Renal cortex interstitium (tissue), 11 donors: ENCODE results near the gene ANKLE2. TPM values are rescaled to one million over a fixed set of nuclear protein-coding genes. Genes with fewer than 3 reads are reported as not detected.
"Not testable (repeated sequence)": the region's sequence is repeated elsewhere in the genome, so short reads cannot be mapped to it uniquely, and the experiment has no call there.

Source experiments
- DNase-seq, 11 donors: peaks; one replicate each; pipeline ENCODE4 v3.0.0-alpha.2; 2013; ENCODE audit warnings: low read depth in 9 of 11, low spot score in 4 of 11; ENCODE audit errors: extremely low read depth in 1 of 11
- polyA plus RNA-seq, 3 donors: library from polyadenylated mRNA; unstranded; fragments of 120-200 nt; gene quantifications; one replicate each; pipeline ENCODE4 v1.2.1, GENCODE V29; 2013; ENCODE audit not compliant: insufficient read length in 3 of 3

Gene ANKLE2
- polyA plus RNA-seq, 3 donors: 63.0 to 79.6 (median 69.3) TPM

- DNase-seq: no peak
These were observed 50.4 kb downstream of the ANKLE2 start for GRCh38 chr12:132711080-132711843.

DNA sequence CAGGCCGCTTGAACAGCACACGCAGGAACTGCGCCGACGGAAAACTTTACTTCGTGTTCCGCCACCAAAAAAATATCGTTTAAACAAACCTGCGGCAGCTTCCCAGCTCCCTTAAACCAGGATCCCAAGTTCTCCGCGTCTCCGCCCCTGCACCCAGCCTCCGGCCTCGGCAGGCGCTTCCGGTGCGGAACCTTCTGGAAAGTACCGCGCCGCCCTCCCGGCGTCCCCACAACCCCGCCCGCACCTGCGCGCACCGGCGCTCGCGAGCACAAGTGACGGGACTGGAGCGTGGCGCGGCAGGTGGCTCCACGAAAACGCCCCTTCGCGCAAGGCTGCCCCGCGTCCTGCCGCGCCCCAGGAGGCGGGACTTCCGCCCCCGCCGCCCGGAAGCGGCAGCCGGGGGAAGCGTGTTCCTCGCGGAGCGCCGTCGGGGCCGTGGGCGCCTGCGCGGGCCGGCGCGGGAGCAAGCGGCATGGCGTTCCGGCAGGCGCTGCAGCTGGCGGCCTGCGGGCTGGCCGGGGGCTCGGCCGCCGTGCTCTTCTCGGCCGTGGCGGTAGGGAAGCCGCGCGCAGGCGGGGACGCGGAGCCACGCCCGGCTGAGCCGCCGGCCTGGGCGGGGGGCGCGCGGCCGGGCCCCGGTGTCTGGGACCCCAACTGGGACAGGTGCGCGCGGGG, 51.1 kb downstream of the ANKLE2 start, which contains the start of gene PGAM5:
Gene PGAM5 (plus strand): TSS at position 438 of the 675 bp plus-strand sequence. CDS start 35 bp downstream, at position 473.
- DNase-seq: peak in 10 of 11 donors; percentile 66 to 84 (median 78)

DNA sequence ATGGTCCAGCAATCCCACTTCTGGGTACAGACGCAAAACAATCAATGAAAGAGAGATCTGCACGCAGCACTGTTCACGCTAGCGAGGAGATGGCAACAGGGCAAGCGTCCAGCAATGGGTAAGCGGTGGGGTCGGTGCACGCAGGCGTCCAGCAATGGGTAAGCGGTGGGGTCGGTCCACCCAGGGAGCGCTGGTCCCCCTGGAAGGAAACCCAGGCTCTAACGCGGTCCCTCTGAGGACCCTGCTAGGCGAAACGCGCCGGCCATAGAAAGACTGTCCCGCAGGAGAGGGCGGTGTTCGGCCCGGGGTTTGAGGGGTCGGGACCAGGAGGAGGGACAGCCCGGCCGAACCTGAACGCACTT, 51.6 kb downstream of the ANKLE2 start:
- no peak for DNase-seq

DNA sequence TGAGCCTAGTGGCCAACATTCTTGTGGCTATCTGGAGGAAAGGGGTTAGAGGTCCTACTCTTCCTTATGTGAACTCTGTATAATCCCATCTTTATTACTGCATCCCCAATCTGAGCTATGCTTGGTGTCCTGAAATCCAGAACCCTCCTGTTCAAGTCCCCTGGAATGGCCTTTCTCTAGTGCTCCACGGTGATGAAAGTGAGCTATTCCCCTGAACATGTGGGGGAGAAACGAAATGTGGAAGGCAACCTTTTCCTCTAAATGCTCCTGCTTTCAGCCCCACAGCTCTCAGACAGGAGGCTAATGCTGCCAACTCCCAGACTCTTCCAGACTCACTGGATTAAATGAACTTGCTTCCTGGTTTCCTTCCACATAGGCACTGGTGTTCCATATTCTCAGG, 53.5 kb downstream of the ANKLE2 start:
- DNase-seq: no peak

DNA sequence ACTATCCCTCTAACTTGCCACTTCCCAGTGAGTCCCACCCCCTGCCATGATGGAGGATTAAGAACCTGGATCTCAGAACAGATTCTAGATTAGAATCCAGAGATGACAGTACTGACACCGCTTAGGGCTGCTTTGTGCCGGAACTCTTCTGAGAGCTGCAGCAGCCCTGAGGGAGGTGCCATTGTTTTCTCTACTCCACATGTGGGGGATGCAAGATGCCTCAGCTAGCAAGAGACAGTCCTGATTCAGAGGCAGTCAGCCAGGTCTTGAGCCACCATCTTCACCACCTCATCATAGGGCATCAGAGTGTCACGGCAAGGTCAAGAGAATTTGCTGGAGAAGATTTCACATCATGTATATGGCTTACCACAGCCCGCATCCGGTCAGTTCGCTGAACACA, 54.4 kb downstream of the ANKLE2 start:
- no peak for DNase-seq

- no peak for DNase-seq
These were observed 58.0 kb downstream of the ANKLE2 start for GRCh38 chr12:132703641-132704040.

DNA sequence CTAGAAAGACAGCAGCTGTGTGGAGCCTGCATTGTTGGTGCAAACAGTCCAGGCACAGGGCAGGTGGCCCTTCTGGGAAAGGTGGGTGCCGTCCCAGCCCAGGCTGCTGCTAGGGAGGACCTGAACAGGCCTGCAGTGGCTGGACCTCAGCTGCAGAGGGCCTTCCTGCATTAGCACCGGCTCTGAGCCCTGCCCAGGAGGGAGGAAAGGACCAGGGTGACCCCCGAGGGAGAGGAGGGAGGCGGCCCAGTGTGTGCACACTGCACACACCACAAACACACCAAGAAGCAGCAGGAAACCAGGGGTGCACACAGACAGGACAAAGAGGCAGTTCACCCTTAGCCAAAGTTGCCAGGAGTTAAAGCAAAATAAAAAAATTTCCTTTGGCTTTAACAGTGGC, 59.0 kb downstream of the ANKLE2 start:
- no peak for DNase-seq

DNA sequence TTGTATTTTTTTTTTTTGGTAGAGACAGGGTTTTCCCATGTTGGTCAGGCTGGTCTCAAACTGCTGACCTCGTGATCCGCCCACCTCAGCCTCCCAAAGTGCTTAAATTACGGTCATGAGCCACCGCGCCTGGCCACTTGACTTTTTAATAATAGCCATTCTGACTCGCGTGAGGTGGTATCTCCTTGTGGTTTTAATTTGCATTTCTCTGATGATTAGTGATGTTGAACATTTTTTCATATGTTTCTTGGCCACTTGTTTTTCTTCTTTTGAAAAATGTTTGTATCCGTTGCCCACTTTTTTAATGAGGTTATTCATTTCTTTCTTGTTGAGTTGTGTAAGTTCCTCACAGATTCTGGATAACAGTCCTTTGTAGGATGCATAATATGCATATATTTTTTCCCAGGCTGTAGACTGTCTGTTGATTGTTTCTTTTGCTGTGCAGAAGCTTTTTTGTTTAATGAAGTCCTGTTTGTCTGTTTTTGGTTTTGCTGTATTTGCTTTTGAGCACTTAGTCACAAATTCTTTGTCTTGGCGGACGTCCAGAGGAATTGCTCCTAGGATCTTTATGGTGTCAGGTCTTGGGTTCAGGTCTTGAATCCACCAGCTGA, 61.3 kb downstream of the ANKLE2 start:
- no peak for DNase-seq

GRCh38 chr12:132698341-132698740, 63.3 kb downstream of the ANKLE2 start:
- DNase-seq: no peak

GRCh38 chr12:132695431-132695830, 66.2 kb downstream of the ANKLE2 start:
- no peak for DNase-seq

GRCh38 chr12:132694888-132695287, 66.7 kb downstream of the ANKLE2 start:
- DNase-seq: not testable (repeated sequence)

DNA sequence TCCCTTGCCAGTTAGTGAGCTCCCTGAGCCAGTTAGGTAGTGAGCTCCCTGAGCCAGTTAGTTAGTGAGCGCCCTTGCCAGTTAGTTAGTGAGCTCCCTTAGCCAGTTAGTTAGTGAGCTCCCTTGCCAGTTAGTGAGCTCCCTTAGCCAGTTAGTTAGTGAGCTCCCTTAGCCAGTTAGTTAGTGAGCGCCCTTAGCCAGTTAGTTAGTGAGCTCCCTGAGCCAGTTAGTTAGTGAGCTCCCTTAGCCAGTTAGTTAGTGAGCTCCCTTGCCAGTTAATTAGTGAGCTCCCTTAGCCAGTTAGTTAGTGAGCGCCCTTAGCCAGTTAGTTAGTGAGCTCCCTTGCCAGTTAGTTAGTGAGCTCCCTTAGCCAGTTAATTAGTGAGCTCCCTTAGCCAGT, 69.6 kb downstream of the ANKLE2 start:
- DNase-seq: not testable (repeated sequence)

- DNase-seq: no peak
These were observed 71.5 kb downstream of the ANKLE2 start for GRCh38 chr12:132690112-132690511.

DNA sequence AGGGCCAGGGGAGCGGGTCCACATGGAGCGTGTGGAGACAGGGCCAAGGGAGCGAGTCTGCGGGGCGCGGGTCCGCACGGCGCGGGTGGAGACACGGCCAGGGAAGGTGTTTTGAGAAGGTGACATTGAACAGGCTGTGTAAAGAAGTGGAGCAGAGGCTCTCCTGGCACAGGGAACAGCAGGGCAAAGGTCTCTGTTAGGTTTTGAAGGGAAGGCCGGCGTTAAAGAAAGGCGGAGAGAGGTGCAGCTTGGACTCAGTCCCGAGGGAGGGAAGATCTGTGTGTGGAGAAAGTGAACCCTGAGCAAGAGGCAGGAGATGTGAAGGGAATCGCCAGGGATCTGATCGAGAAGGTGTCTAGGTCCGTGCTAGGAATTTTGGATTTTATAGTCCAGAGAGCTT, 72.4 kb downstream of the ANKLE2 start:
- no peak for DNase-seq

DNA sequence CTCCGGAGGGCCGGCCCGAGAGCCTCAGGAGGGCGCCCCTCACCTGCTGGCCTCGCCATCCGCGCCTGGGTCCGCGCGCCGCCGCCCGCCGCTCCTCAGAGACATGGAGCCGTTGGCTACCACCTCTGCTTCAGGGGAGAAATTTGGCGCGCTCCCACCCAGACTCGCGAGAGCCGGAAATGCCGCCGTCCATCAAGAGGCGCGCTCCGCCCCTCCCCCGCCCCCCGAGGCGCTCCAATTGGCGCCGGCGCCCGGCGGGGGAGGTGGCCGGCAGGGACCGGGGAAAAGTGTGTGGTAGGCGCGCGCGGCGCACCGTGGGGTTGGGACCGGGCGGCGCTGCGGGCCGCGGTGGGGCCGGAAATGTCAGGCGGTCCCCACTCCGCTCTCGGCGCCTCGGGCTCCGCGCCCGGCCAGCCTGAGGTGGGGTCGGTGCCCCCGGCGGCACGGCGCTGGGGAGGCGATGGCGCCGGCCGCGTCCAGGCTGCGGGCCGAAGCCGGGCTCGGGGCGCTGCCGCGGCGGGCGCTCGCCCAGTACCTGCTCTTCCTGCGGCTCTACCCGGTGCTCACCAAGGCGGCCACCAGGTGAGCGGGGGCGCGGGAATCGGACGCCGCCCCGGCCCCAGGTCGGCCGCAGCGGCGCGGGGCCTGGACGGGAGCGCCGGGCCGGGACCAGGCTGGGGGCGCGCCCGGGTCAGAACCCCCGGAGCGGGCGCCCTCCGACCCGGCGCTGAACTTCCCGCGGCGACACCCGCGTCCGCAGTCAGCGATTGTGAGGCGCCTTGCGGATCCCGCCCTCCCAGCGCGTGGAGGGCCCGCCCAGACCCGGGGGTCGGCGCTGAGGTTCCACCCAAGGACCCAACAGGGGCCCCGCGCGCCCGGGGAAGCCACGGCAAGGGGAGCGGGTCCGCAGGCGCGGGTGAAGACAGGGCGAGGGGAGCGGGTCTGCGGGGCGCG, 74.1 kb downstream of the ANKLE2 start, which contains the start of the genes POLE and PXMP2:
Gene POLE (minus strand): TSS at position 132 of the 954 bp plus-strand sequence. CDS start 27 bp downstream, at position 105.
Gene PXMP2 (plus strand): TSS at position 377 of the 954 bp plus-strand sequence. CDS start 84 bp downstream, at position 461.
- DNase-seq: peak; percentile 89 to 98 (median 92)

- DNase-seq: no peak
These were observed 74.8 kb downstream of the ANKLE2 start for GRCh38 chr12:132686825-132687210.

DNA sequence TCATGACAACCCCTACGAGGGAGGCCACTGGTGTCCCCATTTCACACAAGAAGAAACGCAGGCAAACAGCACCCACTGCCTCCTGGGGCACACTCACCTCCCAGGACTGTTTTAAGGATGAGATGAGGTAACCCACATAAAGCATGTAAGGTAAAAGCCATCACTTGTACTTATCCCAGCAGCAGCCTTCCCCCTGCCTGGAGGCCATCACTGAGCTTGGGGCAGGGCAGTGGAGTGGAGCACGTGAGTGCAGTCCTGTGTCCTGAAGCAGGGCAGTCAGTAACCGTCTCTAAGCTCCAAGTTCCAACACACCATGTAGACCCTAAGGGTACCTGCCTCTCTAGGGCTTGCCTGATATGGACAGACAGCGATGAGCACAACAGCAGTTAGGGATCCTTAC, 76.2 kb downstream of the ANKLE2 start:
- no peak for DNase-seq

DNA sequence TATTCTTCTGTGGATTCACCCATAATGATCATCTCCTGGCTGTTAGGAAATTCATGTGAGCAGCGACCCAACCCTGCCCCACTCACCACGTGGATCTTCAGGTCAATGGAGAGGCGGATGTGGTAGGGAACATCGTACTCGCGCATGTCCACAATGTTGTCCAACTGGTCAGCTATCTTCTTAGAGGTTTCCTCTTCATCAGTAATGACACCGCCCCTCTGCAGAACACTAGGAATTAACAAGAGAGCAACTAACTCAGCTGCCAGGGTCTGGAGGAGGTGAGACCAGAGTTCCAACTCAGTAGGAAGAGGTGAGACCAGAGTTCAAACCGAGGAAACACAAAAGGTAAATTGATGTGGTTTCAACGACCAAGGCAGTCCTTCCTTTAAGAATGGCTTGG, 84.1 kb downstream of the ANKLE2 start:
- DNase-seq: no peak
